Mesenchymal stem cell (in vitro differentiated cells and primary cell): ENCODE data around the gene CKAP4.
A peak's percentile ranks its signal among the peaks of the same experiment; 100 is the strongest.

ENCODE experiments used
- DNase-seq: peaks from one replicate; pipeline ENCODE4 v3.0.0-alpha.2; 2013
- H2AFZ ChIP-seq: one replicate; pipeline ENCODE4 v1.6.1; 2013; ENCODE audit warnings: low read depth, mild to moderate bottlenecking, control low read depth, inconsistent platforms, low read length, moderate library complexity
- H2AK5ac ChIP-seq: 2 replicates; pipeline ENCODE4 v1.6.1; 2013; ENCODE audit warnings: low read length, moderate library complexity, mild to moderate bottlenecking, inconsistent platforms; ENCODE audit not compliant: severe bottlenecking
- H2BK120ac ChIP-seq: one replicate; pipeline ENCODE4 v1.6.1; 2013; ENCODE audit warnings: low read depth, mild to moderate bottlenecking, inconsistent platforms, low read length, moderate library complexity
- H2BK12ac ChIP-seq, 2 experiments: one replicate each; pipeline ENCODE4 v1.6.1; 2013; ENCODE audit warnings: inconsistent platforms in 2 of 2, low read length in 2 of 2, mild to moderate bottlenecking in 2 of 2, moderate library complexity in 2 of 2, control low read depth in 1 of 2
- H2BK15ac ChIP-seq: one replicate; pipeline ENCODE4 v1.6.1; 2013; ENCODE audit warnings: mild to moderate bottlenecking, low read depth, inconsistent platforms; ENCODE audit not compliant: poor library complexity, severe bottlenecking
- H2BK5ac ChIP-seq: 2 replicates; pipeline ENCODE4 v1.6.1; 2013; ENCODE audit warnings: low read depth, mild to moderate bottlenecking, low read length, control low read depth, inconsistent platforms; ENCODE audit not compliant: poor library complexity, severe bottlenecking
- H3K14ac ChIP-seq, 2 experiments: one replicate each; pipeline ENCODE4 v1.6.1; 2013; ENCODE audit warnings: inconsistent platforms in 2 of 2, low read length in 2 of 2, control low read depth in 1 of 2, mild to moderate bottlenecking in 1 of 2, moderate library complexity in 1 of 2
- H3K18ac ChIP-seq, 2 experiments: one replicate each; pipeline ENCODE4 v1.6.1; 2013; ENCODE audit warnings: inconsistent platforms in 2 of 2, low read length in 2 of 2, control low read depth in 1 of 2, low read depth in 1 of 2, mild to moderate bottlenecking in 1 of 2
- H3K23ac ChIP-seq, 2 experiments: one replicate each; pipeline ENCODE4 v1.6.1; 2013; ENCODE audit warnings: inconsistent platforms in 2 of 2, low read length in 2 of 2, mild to moderate bottlenecking in 2 of 2, moderate library complexity in 2 of 2, control low read depth in 1 of 2
- H3K27ac ChIP-seq: 2 replicates; pipeline ENCODE4 v1.5.1; 2013; ENCODE audit warnings: mild to moderate bottlenecking, moderate library complexity, low read length, control low read depth, inconsistent platforms; ENCODE audit not compliant: poor library complexity, severe bottlenecking
- H3K27me3 ChIP-seq, 2 experiments: 2 replicates each; pipeline versions ENCODE4 v1.6.1 to v1.7.0; 2013; ENCODE audit warnings: low read length in 2 of 2, mild to moderate bottlenecking in 2 of 2, moderate library complexity in 2 of 2, control low read depth in 1 of 2, inconsistent platforms in 1 of 2; ENCODE audit not compliant: control insufficient read depth in 1 of 2, insufficient read depth in 1 of 2
- H3K36me3 ChIP-seq, 2 experiments: 2 replicates each; pipeline versions ENCODE4 v1.6.1 to v1.7.0; 2013; ENCODE audit warnings: low read length in 2 of 2, control low read depth in 1 of 2, inconsistent platforms in 1 of 2, low read depth in 1 of 2, mild to moderate bottlenecking in 1 of 2; ENCODE audit not compliant: insufficient read depth in 2 of 2, control insufficient read depth in 1 of 2
- H3K4ac ChIP-seq, 2 experiments: one replicate each; pipeline ENCODE4 v1.6.1; 2013; ENCODE audit warnings: inconsistent platforms in 2 of 2, low read length in 2 of 2, mild to moderate bottlenecking in 2 of 2, moderate library complexity in 2 of 2, control low read depth in 1 of 2, low read depth in 1 of 2
- H3K4me1 ChIP-seq: 2 replicates; pipeline ENCODE4 v1.6.1; 2013; ENCODE audit warnings: low read depth, low read length, control low read depth; ENCODE audit not compliant: control insufficient read depth, insufficient read depth
- H3K4me2 ChIP-seq: 2 replicates; pipeline ENCODE4 v1.6.1; 2013; ENCODE audit warnings: low read length, mild to moderate bottlenecking, inconsistent platforms; ENCODE audit not compliant: poor library complexity, severe bottlenecking
- H3K4me3 ChIP-seq, 2 experiments: 2 replicates each; pipeline versions ENCODE4 v1.5.1 to v1.7.0; 2013; ENCODE audit warnings: low read length in 2 of 2, mild to moderate bottlenecking in 2 of 2, control low read depth in 1 of 2, low read depth in 1 of 2; ENCODE audit not compliant: insufficient read depth in 1 of 2
- H3K79me1 ChIP-seq: replicated peaks from 2 replicates; pipeline ENCODE4 v1.6.1; 2013; ENCODE audit warnings: mild to moderate bottlenecking, control low read depth, low read length, inconsistent platforms; ENCODE audit not compliant: poor library complexity, severe bottlenecking
- H3K9ac ChIP-seq: 2 replicates; pipeline ENCODE4 v1.7.0; 2013; ENCODE audit warnings: mild to moderate bottlenecking, low read length, moderate library complexity
- H3K9me3 ChIP-seq: 2 replicates; pipeline ENCODE4 v1.7.0; 2013; ENCODE audit warnings: mild to moderate bottlenecking, low read length; ENCODE audit not compliant: control insufficient read depth
- H4K8ac ChIP-seq: one replicate; pipeline ENCODE4 v1.6.1; 2013; ENCODE audit warnings: inconsistent platforms, mild to moderate bottlenecking, low read length, moderate library complexity
- H4K91ac ChIP-seq: one replicate; pipeline ENCODE4 v1.6.1; 2013; ENCODE audit warnings: mild to moderate bottlenecking, low read length, inconsistent platforms
- WGBS: methylation state at CpG from one replicate; pipeline ENCODE4 v1.1.7; 2013; ENCODE audit warnings: mixed read lengths; 5-methylcytosine and 5-hydroxymethylcytosine counted together

Gene CKAP4

GRCh38 chr12:106223485-106224354, 24.1 kb downstream of the CKAP4 start:
- H3K9ac ChIP-seq = peak overlapping the region; percentile 47
- no peaks in the 10 kb centered on the region for H3K79me1 ChIP-seq
- no peak overlapping the region for H2BK5ac ChIP-seq
- 36% methylated on average over 8 of the region's 9 CpGs for WGBS
- H4K91ac ChIP-seq = no peak overlapping the region
- H3K27ac ChIP-seq = no peak overlapping the region
- no peak overlapping the region for H3K4me2 ChIP-seq
- H2AFZ ChIP-seq = no peak overlapping the region
- H3K36me3 ChIP-seq = no peaks in the 10 kb centered on the region
- DNase-seq = peak; percentile 65
- H3K27me3 ChIP-seq = peaks cover 0 to 8% of the 10 kb centered on the region in 2 experiments
- H3K4me1 ChIP-seq = no peaks in the 10 kb centered on the region
- H3K4ac ChIP-seq = no peak overlapping the region
- no peak overlapping the region for H3K4me3 ChIP-seq
- H2BK15ac ChIP-seq = no peak overlapping the region
- no peak overlapping the region for H2BK120ac ChIP-seq
- no peak overlapping the region for H3K14ac ChIP-seq
- no peak overlapping the region for H3K18ac ChIP-seq
- H4K8ac ChIP-seq = no peak overlapping the region
- H2AK5ac ChIP-seq = no peak overlapping the region
- H2BK12ac ChIP-seq = no peak overlapping the region
- H3K23ac ChIP-seq = no peak overlapping the region
- H3K9me3 ChIP-seq = peaks cover 5% of the 10 kb centered on the region

GRCh38 chr12:106220536-106220935, 27.3 kb downstream of the CKAP4 start:
- Histone ChIP-seq H3K27ac (no peak overlapping the region), H3K36me3 (no peaks in the 10 kb centered on the region), H2AK5ac (no peak overlapping the region), H3K9me3 (peaks cover 22% of the 10 kb centered on the region), H3K79me1 (no peaks in the 10 kb centered on the region), H2BK15ac (no peak overlapping the region), H4K8ac (no peak overlapping the region), H3K18ac (no peak overlapping the region), H3K27me3 (peaks cover 0 to 8% of the 10 kb centered on the region in 2 experiments), H3K4me3 (no peak overlapping the region), H3K4me1 (no peaks in the 10 kb centered on the region), H3K14ac (no peak overlapping the region), H2AFZ (no peak overlapping the region), H3K4me2 (no peak overlapping the region), H4K91ac (no peak overlapping the region), H3K23ac (no peak overlapping the region), H2BK120ac (no peak overlapping the region), H3K9ac (no peak overlapping the region), H2BK5ac (no peak overlapping the region), H2BK12ac (no peak overlapping the region), H3K4ac (no peak overlapping the region)
- whole genome bisulfite sequencing = 82% methylated on average over 7 of the region's 7 CpGs
- DNase-seq = no peak

- no peak for DNase-seq
- no peak overlapping the region for H3K18ac ChIP-seq
- H2AK5ac ChIP-seq = no peak overlapping the region
- H3K4ac ChIP-seq = no peak overlapping the region
- H3K79me1 ChIP-seq = no peaks in the 10 kb centered on the region
- H2AFZ ChIP-seq = no peak overlapping the region
- no peak overlapping the region for H2BK15ac ChIP-seq
- H3K27ac ChIP-seq = no peak overlapping the region
- WGBS = no CpG with 5 or more reads among the region's 1 CpG
- no peak overlapping the region for H3K4me3 ChIP-seq
- no peak overlapping the region for H3K14ac ChIP-seq
- no peak overlapping the region for H4K91ac ChIP-seq
- H2BK5ac ChIP-seq = no peak overlapping the region
- peaks cover 22% of the 10 kb centered on the region for H3K9me3 ChIP-seq
- no peak overlapping the region for H2BK120ac ChIP-seq
- no peak overlapping the region for H2BK12ac ChIP-seq
- H4K8ac ChIP-seq = no peak overlapping the region
- peaks cover 3 to 8% of the 10 kb centered on the region in 2 experiments for H3K27me3 ChIP-seq
- no peaks in the 10 kb centered on the region for H3K36me3 ChIP-seq
- H3K9ac ChIP-seq = no peak overlapping the region
- H3K4me2 ChIP-seq = no peak overlapping the region
- no peaks in the 10 kb centered on the region for H3K4me1 ChIP-seq
- H3K23ac ChIP-seq = no peak overlapping the region
Observed at GRCh38 chr12:106219043-106219442, 28.8 kb downstream of the CKAP4 start.

GRCh38 chr12:106217706-106218105, 30.1 kb downstream of the CKAP4 start:
- H4K8ac ChIP-seq = no peak overlapping the region
- no peak overlapping the region for H3K4me3 ChIP-seq
- DNase-seq = no peak
- H3K27me3 ChIP-seq = peaks cover 3 to 8% of the 10 kb centered on the region in 2 experiments
- no peak overlapping the region for H4K91ac ChIP-seq
- H3K4me1 ChIP-seq = no peaks in the 10 kb centered on the region
- no peak overlapping the region for H3K4ac ChIP-seq
- H3K18ac ChIP-seq = no peak overlapping the region
- H3K36me3 ChIP-seq = no peaks in the 10 kb centered on the region
- no peak overlapping the region for H3K4me2 ChIP-seq
- H2AK5ac ChIP-seq = no peak overlapping the region
- no peak overlapping the region for H2BK5ac ChIP-seq
- 84% methylated on average over 1 of the region's 2 CpGs for WGBS
- no peak overlapping the region for H2BK15ac ChIP-seq
- no peak overlapping the region for H3K23ac ChIP-seq
- no peaks in the 10 kb centered on the region for H3K79me1 ChIP-seq
- no peak overlapping the region for H2BK12ac ChIP-seq
- H3K9me3 ChIP-seq = peaks cover 22% of the 10 kb centered on the region
- H3K14ac ChIP-seq = no peak overlapping the region
- H2AFZ ChIP-seq = no peak overlapping the region
- no peak overlapping the region for H2BK120ac ChIP-seq
- no peak overlapping the region for H3K9ac ChIP-seq
- H3K27ac ChIP-seq = no peak overlapping the region
